Bronchial epithelial cell (primary cell): ENCODE measurements around the gene SERPINE1. TPM values are rescaled to one million over a fixed set of nuclear protein-coding genes. Genes with fewer than 3 reads are reported as not detected.
"Not testable (repeated sequence)": the region's sequence is repeated elsewhere in the genome, so short reads cannot be mapped to it uniquely, and the experiment has no call there.

Experiments used
- DNase-seq: peaks from one replicate; pipeline ENCODE4 v3.0.0-alpha.2; 2010; ENCODE audit warnings: low read depth
- FAIRE-seq: peaks from 2 replicates; lab custom pipeline; 2011; peaks lifted over from hg19 to GRCh38; lab: Jason Lieb, UNC
- H3K27me3 ChIP-seq: 2 replicates; pipeline ENCODE4 v1.5.1; 2011; ENCODE audit warnings: low read length; ENCODE audit not compliant: control insufficient read depth, insufficient read depth
- H3K36me3 ChIP-seq: 2 replicates; pipeline ENCODE4 v1.5.1; 2011; ENCODE audit warnings: low read length; ENCODE audit not compliant: control insufficient read depth, insufficient read depth
- H3K4me3 ChIP-seq: 2 replicates; pipeline ENCODE4 v1.5.1; 2011; ENCODE audit warnings: mild to moderate bottlenecking, low read depth, low read length, control low read depth
- total RNA-seq: library from RNA; depleted of rRNA; stranded (reverse); fragments of >200 nt; gene quantifications from 2 replicates; pipeline ENCODE4 v1.2.1, GENCODE V29; 2014
- TF ChIP-seq, protein P1 (sequence below): IDR thresholded peaks from 2 replicates; pipeline ENCODE4 v1.5.1; 2011; ENCODE audit warnings: mild to moderate bottlenecking, moderate library complexity, low read length, control low read depth, inconsistent platforms; ENCODE audit not compliant: insufficient read depth, severe bottlenecking

SERPINE1 gene
- total RNA-seq, 1 donor from 2014 or later = 54.2 TPM

DNA sequence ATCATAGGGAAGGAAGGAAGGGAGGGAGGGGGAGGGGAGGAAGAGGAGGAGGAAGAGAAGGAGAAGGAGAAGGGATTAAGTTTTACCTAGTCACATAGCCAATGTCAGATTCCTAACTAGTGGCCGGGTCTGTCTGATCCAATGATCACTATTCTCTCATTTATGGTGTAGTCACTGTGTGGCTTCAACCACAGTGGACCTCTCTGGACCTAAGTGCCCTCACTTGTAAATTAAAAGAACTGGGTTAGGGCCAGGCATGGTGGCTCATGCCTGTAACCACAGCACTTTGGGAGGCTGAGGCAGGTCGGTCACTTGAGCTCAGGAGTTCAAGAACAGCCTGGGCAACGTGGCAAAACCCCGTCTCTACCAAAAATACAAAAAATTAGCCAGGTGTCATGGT, 6.6 kb upstream of the SERPINE1 start:
- Histone ChIP-seq H3K27me3 (no peaks in the 10 kb centered on the region), H3K4me3 (no peak overlapping the region), H3K36me3 (no peaks in the 10 kb centered on the region)
- TF ChIP-seq, protein P1, sequence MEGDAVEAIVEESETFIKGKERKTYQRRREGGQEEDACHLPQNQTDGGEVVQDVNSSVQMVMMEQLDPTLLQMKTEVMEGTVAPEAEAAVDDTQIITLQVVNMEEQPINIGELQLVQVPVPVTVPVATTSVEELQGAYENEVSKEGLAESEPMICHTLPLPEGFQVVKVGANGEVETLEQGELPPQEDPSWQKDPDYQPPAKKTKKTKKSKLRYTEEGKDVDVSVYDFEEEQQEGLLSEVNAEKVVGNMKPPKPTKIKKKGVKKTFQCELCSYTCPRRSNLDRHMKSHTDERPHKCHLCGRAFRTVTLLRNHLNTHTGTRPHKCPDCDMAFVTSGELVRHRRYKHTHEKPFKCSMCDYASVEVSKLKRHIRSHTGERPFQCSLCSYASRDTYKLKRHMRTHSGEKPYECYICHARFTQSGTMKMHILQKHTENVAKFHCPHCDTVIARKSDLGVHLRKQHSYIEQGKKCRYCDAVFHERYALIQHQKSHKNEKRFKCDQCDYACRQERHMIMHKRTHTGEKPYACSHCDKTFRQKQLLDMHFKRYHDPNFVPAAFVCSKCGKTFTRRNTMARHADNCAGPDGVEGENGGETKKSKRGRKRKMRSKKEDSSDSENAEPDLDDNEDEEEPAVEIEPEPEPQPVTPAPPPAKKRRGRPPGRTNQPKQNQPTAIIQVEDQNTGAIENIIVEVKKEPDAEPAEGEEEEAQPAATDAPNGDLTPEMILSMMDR = no peak
- FAIRE-seq (no peak), DNase-seq (no peak)

GRCh38 chr7:101121631-101121990, 5.3 kb upstream of the SERPINE1 start:
- H3K27me3 ChIP-seq, H3K4me3 ChIP-seq, H3K36me3 ChIP-seq, DNase-seq, FAIRE-seq: not testable (repeated sequence)

GRCh38 chr7:101121991-101122932, 4.6 kb upstream of the SERPINE1 start:
- FAIRE-seq = no peak

DNA sequence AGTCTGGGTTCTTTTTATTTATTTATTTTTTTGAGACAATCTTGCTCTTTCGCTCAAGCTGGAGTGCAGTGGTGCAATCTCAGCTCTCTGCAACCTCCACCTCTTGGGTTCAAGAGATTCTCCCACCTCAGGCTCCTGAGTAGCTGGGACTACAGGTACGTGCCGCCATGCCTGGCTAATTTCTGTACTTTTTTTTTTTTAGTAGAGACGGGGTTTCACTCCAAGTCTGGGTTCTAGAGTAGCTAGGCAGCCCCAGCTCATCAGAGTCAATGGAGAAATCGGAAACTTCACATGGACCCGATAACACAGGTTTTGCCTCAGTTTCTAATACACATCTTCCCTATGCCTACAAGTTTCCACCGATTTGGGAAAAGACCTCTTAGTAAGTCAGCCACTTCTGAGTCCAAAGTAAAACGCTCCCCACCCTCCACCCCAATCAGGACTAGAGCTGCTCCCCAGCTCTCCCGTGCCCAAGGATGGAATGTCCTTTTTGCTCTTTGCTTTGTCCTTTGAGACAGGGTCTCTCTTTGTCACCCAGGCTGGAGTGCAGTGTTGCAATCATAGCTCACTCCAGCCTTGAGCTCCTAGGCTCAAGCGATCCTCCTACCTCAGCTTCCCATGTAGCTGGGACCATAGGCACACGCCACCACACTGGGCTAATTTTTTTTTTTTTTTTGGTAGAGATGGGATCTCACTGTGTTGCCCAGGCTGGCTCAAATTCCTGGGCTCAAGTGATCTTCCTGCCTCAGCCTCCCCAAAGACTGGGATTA, 3.8 kb upstream of the SERPINE1 start:
- no peak for FAIRE-seq
- H3K27me3 ChIP-seq = no peaks in the 10 kb centered on the region
- peaks cover 2% of the 10 kb centered on the region for H3K36me3 ChIP-seq
- no peak overlapping the region for H3K4me3 ChIP-seq
- TF ChIP-seq, protein P1 = no peak
- no peak for DNase-seq

More at GRCh38 chr7:101121991-101122932, 4.6 kb upstream of the SERPINE1 start:
- TF ChIP-seq, protein P1 = no peak
- H3K36me3 ChIP-seq = no peaks in the 10 kb centered on the region
- peak overlapping the region; percentile 11 for H3K4me3 ChIP-seq
- no peaks in the 10 kb centered on the region for H3K27me3 ChIP-seq
- peak; percentile 89 for DNase-seq

GRCh38 chr7:101123703-101124068, 3.2 kb upstream of the SERPINE1 start:
- FAIRE-seq (no peak), DNase-seq (no peak)
- Histone ChIP-seq H3K27me3 (no peaks in the 10 kb centered on the region), H3K4me3 (no peak overlapping the region), H3K36me3 (peaks cover 4% of the 10 kb centered on the region)
- TF ChIP-seq, protein P1 = no peak
